ENCODE results near the gene PLCG2.

PLCG2 gene

DNA sequence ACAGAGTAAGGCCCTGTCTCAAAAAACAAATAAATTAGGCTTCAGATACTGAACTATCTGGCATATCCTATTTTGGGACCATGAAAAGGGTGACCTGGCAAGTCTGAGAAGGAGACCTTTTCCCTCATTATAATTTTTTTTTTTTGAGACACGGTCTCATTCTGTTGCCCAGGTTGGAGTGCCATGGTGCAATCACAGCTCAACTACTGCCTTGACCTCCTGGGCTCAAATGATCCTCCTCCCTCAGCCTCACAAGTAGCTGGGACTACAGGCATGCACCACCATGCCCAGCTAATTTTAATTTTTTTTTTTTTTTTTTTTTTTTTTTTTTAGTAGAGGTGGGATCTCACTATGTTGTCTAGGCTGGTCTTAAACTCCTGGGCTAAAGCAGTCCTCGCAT lies 37.3 kb downstream of the PLCG2 start:
- DNase-seq (ENCODE audit: extremely low spot score) = no peak
- no peak for TF ChIP-seq CTBP1 (IDR thresholded peaks at IDR 0.05; ENCODE audit: borderline replicate concordance)
- TF ChIP-seq, protein P1, sequence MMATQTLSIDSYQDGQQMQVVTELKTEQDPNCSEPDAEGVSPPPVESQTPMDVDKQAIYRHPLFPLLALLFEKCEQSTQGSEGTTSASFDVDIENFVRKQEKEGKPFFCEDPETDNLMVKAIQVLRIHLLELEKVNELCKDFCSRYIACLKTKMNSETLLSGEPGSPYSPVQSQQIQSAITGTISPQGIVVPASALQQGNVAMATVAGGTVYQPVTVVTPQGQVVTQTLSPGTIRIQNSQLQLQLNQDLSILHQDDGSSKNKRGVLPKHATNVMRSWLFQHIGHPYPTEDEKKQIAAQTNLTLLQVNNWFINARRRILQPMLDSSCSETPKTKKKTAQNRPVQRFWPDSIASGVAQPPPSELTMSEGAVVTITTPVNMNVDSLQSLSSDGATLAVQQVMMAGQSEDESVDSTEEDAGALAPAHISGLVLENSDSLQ (IDR thresholded peaks at IDR 0.05) = no peak
- TF ChIP-seq NFRKB (IDR thresholded peaks at IDR 0.05) = no peak
- no peak for TF ChIP-seq TARDBP (IDR thresholded peaks at IDR 0.05)
- TF ChIP-seq SP1 (IDR thresholded peaks at IDR 0.05) = no peak
- TF ChIP-seq SUZ12 (IDR thresholded peaks at IDR 0.05) = no peak
- TF ChIP-seq ARNT (IDR thresholded peaks at IDR 0.05) = no peak
- TF ChIP-seq FOXM1 (IDR thresholded peaks at IDR 0.05; ENCODE audit: borderline replicate concordance) = no peak
- TF ChIP-seq ZNF384 (IDR thresholded peaks at IDR 0.05) = no peak
- no peak for TF ChIP-seq LEF1 (IDR thresholded peaks at IDR 0.05; ENCODE audit: borderline replicate concordance)
- no peak for TF ChIP-seq FOXA1 (IDR thresholded peaks at IDR 0.05)
- TF ChIP-seq FOXK2 (IDR thresholded peaks at IDR 0.05) = no peak
- no peak for TF ChIP-seq ELF4 (IDR thresholded peaks at IDR 0.05)
- no peak for TF ChIP-seq HDGF (IDR thresholded peaks at IDR 0.05; ENCODE audit: borderline replicate concordance)
- no peak for TF ChIP-seq BHLHE40 (IDR thresholded peaks at IDR 0.05; ENCODE audit: borderline replicate concordance)
- TF ChIP-seq L3MBTL2 (conservative IDR thresholded peaks at IDR 0.05) = no peak
- CTCF ChIA-PET = no interaction called here
- POLR2A ChIA-PET = no interaction called here

DNA sequence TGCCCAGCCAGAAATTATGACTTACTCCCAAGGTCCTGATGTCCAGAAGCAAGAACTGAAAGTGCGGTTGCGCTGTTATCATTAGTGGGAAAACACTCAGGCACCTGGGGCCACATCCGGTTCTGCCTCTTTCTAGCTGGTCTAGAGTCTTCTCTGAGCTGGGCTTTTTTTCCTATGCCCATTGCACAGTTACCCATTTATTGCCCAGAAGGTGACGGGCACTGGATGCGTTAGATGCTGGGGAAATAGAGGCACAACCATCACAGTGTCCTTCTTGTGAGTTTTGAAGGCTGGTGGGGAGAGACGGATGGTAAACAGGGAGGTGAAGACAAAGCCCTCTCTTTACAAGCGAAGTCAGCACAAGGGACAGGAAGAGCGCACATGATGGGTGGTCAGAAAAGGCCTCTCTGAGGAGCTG lies 37.7 kb downstream of the PLCG2 start:
- TF ChIP-seq FOXK2 (IDR thresholded peaks at IDR 0.05) (no peak), NFRKB (IDR thresholded peaks at IDR 0.05) (no peak), CTBP1 (IDR thresholded peaks at IDR 0.05; ENCODE audit: borderline replicate concordance) (no peak), BHLHE40 (IDR thresholded peaks at IDR 0.05; ENCODE audit: borderline replicate concordance) (no peak), FOXM1 (IDR thresholded peaks at IDR 0.05; ENCODE audit: borderline replicate concordance) (no peak), HDGF (IDR thresholded peaks at IDR 0.05; ENCODE audit: borderline replicate concordance) (no peak), ARNT (IDR thresholded peaks at IDR 0.05) (no peak), ZNF384 (IDR thresholded peaks at IDR 0.05) (no peak), ELF4 (IDR thresholded peaks at IDR 0.05) (no peak), TARDBP (IDR thresholded peaks at IDR 0.05) (no peak), L3MBTL2 (conservative IDR thresholded peaks at IDR 0.05) (no peak), FOXA1 (IDR thresholded peaks at IDR 0.05) (no peak), SP1 (IDR thresholded peaks at IDR 0.05) (no peak)
- TF ChIP-seq, protein P1 (IDR thresholded peaks at IDR 0.05) = no peak
- ChIA-PET CTCF (no interaction called here), POLR2A (interaction anchor here (1.5 kb wide), 1 partner anchor 19 kb away, joined by 3 read pairs; no protein-coding TSS in a partner anchor)
- no peak for DNase-seq (ENCODE audit: extremely low spot score)

DNA sequence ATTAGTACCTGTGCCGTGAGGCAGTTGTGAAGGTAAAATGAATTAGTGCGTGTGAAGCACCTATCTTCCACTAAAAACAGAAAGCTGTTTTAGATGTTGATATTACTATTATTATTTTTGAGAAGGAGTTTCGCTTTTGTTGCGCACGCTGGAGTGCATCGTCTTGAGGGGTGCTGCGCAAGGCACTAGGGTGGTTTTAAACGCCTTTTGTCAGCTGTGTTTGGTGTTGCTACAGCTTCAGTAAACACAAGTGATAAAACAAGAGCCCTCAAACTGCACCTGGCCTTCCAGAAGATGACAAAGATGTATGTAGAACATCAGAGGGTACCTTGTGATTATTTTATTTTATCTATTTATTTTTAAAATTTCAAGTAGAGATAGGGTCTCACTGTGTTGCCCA lies 38.2 kb downstream of the PLCG2 start:
- no peak for TF ChIP-seq NFRKB (IDR thresholded peaks at IDR 0.05)
- TF ChIP-seq CTBP1 (IDR thresholded peaks at IDR 0.05; ENCODE audit: borderline replicate concordance) = no peak
- no peak for TF ChIP-seq HDGF (IDR thresholded peaks at IDR 0.05; ENCODE audit: borderline replicate concordance)
- no peak for TF ChIP-seq FOXM1 (IDR thresholded peaks at IDR 0.05; ENCODE audit: borderline replicate concordance)
- TF ChIP-seq SP1 (IDR thresholded peaks at IDR 0.05) = no peak
- no peak for TF ChIP-seq L3MBTL2 (conservative IDR thresholded peaks at IDR 0.05)
- TF ChIP-seq LEF1 (IDR thresholded peaks at IDR 0.05; ENCODE audit: borderline replicate concordance) = no peak
- TF ChIP-seq TARDBP (IDR thresholded peaks at IDR 0.05) = no peak
- no peak for TF ChIP-seq FOXK2 (IDR thresholded peaks at IDR 0.05)
- TF ChIP-seq ZNF384 (IDR thresholded peaks at IDR 0.05) = no peak
- TF ChIP-seq, protein P1 (IDR thresholded peaks at IDR 0.05) = no peak
- DNase-seq (ENCODE audit: extremely low spot score) = no peak
- POLR2A ChIA-PET = interaction anchor here (1.5 kb wide), 1 partner anchor 19 kb away, joined by 3 read pairs; no protein-coding TSS in a partner anchor
- CTCF ChIA-PET = no interaction called here

DNA sequence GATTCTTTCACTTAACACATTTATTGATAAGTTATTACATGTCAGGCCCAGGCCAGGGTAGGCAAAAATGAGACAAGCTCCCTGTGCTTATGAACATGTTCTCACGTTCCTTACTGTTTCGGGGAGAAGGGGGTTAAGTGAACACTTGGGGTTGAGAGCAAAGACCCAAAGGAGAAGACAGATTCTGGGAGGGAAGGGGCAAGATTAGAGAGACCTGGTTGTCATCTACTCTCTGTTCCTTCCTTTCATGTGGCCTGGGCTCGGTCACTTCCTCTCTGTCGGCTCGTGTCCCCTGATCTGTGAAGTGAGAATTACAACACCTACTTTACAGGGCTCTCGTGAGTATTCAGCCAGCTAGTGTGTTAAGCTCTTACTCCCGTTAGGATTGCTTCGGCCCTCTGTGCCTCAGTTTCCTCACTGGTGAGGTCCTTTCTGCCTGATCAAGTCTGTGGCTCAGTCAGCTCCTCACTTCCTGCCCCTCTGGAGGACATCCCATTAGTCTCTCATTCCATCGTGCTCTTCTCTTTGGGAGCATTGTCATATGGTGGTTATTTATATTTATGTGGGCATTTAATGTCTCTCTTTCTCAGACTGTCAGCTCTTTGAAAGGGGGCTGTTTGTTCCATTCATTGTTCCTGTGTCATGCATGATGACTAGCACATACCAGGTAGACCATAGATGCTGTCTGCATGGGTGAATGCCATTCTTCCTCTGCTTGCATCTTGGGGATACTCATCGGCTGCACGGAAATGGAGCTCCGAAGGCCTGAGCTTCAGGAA lies 38.9 kb downstream of the PLCG2 start:
- ChIA-PET CTCF (interaction anchor here (0.6 kb wide), 1 partner anchor 8 kb away, joined by 3 read pairs; no protein-coding TSS in a partner anchor), POLR2A (interaction anchor here (1.1 to 1.5 kb wide), 2 partner anchors 8 to 18 kb away, joined by 3 read pairs; no protein-coding TSS in a partner anchor)

More for the DNA sequence above, 38.9 kb downstream of the PLCG2 start:
- TF ChIP-seq ZNF384 (IDR thresholded peaks at IDR 0.05) (no peak), FOXM1 (IDR thresholded peaks at IDR 0.05; ENCODE audit: borderline replicate concordance) (no peak), ARNT (IDR thresholded peaks at IDR 0.05) (no peak), FOXA1 (IDR thresholded peaks at IDR 0.05) (no peak), SP1 (IDR thresholded peaks at IDR 0.05) (no peak), CTBP1 (IDR thresholded peaks at IDR 0.05; ENCODE audit: borderline replicate concordance) (no peak), HDGF (IDR thresholded peaks at IDR 0.05; ENCODE audit: borderline replicate concordance) (no peak), L3MBTL2 (conservative IDR thresholded peaks at IDR 0.05) (no peak), LEF1 (IDR thresholded peaks at IDR 0.05; ENCODE audit: borderline replicate concordance) (no peak), BHLHE40 (IDR thresholded peaks at IDR 0.05; ENCODE audit: borderline replicate concordance) (no peak), ELF4 (IDR thresholded peaks at IDR 0.05) (no peak), SUZ12 (IDR thresholded peaks at IDR 0.05) (no peak)
- TF ChIP-seq, protein P1 (IDR thresholded peaks at IDR 0.05) = no peak
- no peak for DNase-seq (ENCODE audit: extremely low spot score)
